Medulla oblongata (tissue), 1 donor: ENCODE data around the gene GRAMD4.

Experiments
- DNase-seq: peaks from one replicate; pipeline ENCODE4 v3.0.0-alpha.2; 2015; ENCODE audit errors: extremely low spot score

GRAMD4 gene

DNA sequence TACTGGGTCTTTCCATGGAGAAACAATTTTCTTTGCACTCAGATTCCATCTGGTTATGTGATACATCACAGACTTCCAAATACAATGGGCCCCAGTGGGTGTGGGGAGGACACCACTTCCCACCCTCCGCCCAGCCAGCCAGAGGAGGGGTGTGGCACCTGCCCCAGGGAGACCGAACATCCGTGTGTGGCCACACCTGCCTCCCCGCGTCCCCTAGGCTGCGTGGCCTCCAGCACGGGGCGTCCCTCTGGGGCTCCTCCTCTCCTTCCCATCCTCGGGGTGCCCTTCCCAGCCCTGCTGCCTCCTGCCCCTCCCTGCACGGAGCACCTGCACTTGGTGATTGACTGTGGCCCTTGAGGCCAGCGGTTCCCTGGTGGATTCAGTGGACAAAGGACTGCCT lies 68.8 kb downstream of the GRAMD4 start:
- DNase-seq: no peak

DNA sequence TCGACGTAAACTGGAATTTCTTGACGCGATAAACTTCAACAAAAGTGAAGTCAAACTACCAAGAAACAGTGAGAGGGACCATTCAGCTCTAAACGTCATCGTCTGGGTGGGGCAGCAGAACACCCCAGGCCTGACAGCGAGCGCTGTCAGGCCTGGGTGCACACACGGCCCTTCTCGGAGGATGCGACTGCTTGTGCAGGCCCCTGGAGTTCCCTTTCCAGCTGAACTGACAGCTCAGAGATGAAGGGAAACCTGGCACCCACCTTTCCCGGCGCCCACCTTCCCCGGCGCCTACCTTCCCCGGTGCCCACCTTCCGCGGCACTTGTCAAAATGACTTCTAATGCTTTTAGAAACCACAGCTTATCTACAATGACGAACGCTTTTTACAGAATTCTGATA lies 70.0 kb downstream of the GRAMD4 start:
- no peak for DNase-seq

DNA sequence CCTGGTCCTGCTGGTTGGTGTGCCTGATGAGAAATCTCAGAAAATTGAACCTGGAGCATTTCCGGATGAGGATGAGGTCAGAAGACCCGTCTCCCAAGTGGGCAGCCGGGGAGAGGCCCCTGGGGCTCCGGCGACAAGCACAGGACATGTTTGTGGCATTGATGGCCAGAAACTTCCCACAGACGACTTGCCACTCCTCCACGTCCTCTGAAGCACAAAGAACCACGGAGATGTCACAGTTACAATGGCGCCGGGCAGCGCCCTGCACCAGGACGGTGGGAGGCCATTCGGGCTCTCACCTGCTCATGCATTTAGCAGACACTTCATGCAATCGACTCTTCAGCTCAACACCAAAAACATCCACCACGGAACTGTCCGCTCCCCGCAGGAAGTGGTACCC lies 71.4 kb downstream of the GRAMD4 start:
- DNase-seq: no peak

DNA sequence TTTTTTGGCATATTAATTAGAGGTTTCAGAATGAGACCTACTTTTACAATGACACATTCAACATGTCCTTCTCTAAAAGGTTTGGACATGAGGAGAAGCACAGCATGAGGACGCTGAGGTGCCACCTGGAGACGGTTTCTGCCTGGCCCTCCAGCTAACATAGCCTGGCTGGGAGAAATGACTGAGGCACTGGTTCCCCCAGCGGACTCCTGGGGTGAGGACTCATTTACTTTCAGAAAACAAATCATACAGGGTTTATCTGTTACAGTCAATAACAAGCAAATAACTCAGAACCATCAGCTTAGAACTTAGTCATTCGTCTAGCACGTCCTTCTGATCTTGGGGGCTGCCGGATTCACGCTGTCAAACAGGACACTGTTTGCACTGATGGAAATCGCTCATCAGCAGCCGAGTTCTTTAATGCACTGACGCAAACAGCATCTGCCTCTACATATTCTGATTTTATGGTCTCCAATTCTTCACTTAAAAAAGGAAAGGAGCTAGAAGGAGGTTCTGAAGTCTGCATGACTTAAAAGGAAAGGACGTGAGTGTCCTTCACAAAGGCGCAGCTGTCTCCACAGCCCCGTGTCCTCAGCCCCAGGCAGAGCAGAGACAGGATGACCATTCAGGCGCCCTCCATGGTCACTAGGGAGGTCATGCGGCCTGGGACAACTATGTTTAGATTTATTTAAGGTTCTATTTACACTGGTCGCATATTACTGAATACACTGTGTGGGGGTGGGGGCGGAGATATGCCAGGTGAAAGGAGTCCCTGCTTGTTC lies 73.6 kb downstream of the GRAMD4 start:
- DNase-seq: no peak

DNA sequence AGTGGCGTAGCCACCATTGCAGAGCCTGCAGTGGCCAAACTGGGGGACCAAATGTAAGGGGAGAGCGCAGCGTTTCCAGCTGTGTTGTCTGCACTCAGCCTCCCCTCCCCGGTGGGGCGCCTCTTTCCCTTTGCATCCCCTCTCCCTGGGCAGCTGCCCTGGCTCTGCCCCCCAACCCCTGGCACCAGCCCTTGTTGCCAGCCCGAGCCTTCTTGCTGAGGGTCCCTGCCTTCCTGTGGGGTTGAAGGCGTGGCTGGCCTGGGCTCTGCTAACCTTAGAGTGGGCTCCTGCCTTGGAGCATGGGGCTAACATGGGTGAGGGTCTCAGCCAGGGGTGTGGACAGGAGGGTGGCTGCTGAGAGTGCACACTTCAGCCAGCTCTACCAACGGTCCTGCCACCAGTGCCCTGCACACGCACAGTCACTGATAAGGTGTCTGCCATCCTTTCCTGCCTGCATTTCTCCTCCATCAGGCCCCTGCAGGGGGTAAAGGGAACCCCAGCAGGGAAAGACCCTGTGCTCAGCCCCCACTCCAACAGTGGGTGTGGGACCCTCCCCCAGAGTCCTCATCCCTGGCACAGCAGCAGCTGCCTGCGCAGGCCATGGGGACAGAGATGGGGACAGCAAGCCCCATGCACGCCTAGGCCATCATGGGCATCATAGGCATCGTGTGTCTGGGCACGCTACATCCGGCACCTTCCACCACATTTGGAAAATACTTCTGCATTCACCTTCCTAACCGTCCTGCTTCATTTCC lies 74.4 kb downstream of the GRAMD4 start:
- no peak for DNase-seq

DNA sequence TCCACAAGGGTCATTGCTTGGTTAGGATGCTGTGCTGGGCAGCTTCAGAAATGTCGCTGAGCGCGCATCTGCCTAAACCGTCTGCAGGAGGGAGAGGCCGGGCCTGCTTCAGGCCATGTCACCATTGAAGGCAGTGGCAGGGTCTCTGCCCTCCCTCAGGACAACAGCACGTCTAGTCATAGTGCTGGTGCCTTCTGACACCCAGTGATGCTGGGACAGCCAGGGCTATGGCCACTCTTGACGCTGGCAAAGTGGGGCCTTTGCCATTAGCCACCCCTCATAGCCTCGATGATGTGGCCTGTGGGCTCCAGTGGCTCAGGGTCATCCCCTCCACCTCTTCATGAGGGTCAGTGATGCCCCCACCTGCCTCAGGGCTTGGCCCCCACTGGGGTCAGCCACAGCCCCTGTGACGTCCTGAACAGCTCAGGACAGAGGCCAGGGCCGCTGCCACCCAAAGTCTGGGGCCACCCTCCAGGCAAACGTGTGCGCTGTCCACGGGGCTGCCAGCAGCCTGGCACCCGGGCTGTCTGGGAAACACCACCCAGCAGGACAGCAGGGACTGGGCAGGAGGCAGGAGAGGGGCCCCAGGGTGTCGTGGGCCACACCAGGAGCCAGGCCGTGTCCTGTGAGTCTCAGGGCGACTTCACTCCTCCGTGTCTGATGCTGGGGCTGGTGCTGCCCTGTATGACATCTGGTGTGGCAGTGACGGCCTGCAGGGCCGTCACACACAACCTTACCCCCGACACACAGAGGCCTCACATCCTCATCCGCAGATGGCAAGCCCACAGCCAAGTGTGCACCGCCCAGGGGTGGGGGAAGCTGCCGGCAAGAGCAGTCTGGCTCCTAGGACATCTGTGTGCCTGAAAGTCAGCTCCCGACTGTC lies 75.4 kb downstream of the GRAMD4 start:
- no peak for DNase-seq

DNA sequence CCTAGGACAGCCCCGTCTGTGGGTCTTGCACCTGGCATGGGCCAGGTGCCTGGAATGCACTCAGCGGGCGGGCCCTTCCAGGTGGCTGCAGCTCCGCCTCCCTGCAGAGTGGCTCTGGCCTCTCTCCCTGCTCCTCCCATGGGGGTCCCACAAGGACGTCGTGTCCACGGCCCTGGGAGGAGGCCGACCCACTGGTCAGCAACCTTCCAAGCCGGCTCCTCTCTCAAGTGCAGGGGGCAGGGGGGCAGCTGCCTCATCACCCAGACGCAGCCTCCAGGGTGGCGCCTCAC lies 76.0 kb downstream of the GRAMD4 start:
- no peak for DNase-seq

DNA sequence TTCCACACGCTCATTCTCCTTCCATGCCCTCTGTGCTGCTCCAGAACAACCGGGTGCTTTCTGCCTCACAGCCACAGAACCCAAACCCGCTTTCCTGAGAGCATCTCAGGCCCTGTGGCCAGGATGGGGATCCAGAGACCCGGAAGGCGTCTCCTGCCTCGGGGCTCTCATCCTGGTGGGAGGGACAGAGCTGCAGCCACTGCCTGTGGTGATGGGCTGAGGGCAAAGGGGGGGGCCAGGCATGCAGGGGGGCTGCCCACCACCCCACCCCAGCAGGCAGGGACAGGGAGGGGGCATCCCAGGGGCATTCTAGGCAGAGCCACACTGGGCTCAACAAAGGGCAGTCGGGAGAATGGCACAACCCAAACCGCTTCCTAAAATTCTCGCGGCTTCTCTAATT lies 76.4 kb downstream of the GRAMD4 start:
- DNase-seq: no peak

DNA sequence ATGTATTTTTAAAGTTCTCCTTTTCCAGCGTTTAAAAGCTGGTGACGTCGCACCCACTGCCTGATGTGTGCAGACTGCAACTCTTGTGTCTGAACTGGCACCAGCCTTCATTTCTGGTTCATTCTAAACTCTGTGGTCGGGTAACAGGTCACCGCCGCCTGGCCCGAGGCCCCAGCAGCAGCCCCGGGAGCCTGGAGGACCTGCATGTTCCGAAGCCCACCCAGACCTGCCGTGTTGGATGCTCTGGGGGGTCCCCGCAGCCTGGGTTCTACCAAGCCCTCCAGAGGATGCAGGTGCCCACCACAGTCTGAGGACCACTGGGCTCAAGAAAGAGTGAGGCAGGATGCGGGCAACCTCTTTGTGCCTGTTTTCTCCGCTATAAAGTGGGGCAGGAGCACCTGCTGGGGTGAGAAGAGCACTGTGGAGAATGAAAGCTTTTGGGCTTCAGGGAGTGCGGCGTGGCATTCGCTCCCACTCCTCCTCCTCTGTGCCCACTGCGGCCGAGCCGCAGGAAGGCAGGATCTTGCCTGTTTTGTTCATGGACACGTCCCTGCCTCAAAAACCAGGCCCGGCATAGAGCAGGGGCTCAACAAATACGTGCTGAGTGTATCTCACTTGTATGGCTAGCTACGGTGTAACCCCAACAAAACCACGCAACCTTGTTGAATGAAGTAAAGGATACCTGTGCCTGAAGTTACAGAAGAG lies 77.8 kb downstream of the GRAMD4 start:
- no peak for DNase-seq

DNA sequence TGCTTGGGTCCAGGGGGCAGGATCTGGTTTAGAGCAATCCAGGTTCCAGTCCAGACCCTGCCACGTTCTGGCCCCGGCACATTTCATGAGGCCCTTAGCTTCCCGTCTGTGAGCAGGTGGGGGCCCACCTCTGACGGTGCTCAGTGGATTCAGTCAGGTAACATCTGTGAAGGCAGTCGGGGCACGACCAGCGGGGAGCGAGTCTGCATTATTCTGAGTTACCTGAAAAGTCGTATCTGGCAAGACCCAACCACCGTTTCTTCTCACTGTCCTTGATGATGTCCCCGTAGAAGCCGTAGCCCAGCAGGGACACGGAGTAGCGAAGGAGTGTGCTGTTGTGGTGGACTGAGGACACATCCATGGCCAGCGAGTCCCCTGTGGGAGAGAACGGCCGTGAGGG lies 78.9 kb downstream of the GRAMD4 start:
- DNase-seq: no peak

DNA sequence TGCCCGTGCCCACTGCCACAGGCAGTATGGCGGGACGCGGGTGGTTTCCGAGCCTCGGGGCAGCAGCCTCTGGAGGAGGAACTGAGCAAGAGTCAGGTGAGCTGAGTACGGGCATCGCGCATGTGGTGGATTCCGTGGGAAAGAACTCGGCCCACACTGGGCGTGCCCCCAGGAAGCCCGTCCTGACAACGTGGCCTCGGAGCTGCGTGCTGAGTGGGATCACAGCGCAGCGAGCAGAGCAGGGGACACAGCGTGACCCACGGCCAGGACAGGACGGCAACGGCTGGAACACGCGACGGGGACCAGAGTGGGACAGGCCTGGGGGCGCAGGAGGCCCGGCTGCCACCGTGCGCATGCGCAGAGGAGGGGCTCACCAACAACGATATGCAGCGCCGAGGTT lies 81.1 kb downstream of the GRAMD4 start:
- no peak for DNase-seq

DNA sequence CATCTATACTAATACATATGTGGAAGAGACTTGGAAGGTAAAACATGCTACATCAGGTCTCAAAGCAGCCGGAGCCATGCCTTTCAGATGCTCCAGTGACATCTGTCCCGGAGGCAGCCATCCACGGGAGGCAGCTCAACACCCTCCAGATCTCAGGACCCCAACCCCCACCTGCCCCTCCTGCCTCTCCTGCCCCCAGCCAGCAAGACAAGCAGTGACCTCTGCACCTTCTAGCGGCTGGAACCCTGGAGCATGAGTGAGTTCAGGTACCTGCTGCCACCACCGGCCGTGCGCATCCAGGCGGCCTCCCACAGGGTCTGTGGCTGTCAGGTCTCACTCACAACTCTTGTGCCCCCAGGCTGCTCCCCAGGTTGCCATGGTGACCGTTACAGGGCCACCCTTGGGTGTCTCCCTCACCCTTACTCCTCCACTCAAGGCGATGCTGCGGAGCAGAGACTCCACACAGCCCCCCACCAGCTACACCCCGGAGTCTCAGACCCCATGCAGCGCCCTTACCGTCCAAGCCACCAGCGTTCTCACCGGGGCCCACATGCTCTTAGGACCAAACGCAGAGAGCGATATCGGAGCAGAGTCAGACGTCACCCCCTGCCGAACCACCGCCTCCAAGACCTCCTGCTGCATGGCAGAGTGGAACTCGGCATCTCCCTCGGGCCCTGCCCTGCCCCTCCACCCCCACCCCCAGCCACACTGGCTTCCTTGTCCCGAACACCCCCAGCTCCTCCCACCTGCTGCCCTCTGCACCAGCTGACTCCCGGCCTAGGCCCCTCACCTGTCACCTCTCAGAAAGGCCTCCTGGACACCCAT lies 83.2 kb downstream of the GRAMD4 start:
- DNase-seq: no peak

DNA sequence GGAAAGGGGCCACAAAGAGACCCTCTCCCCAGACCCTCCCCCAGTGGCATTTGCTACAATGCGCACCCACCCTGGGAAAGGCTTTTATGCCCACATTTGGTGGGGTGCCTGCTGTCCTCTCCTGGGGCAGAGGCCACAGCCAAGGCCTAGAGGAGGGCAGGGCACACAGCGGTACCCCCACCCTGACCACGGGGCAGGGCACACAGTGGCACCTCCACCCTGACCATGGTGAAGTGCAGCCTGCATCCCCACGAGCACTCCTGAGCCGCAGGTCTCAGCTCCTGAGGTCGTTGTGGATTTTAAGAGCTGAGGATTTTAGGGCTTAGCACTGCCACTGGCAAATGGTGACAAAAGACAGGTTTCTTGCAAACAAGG lies 83.8 kb downstream of the GRAMD4 start:
- DNase-seq: no peak

DNA sequence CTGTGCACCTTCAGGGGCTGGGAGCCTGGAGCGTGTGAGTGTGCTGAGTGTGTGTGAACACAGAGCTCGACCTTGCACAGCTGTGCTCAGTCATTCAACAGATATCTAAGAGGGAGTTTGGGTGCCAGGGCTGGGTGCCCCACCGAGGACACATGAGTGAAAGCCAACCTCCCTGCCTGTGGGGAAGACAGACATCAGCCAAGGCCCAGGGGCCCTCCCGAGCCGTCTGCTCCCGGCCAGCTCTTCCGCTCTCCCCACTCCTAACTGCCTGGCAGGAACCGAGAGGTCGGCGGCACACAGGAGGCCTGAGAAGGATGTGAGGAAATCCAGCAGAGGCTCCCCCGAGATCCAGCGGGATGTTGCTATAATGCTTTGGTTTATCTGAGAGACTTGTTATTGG lies 85.9 kb downstream of the GRAMD4 start:
- DNase-seq: no peak

DNA sequence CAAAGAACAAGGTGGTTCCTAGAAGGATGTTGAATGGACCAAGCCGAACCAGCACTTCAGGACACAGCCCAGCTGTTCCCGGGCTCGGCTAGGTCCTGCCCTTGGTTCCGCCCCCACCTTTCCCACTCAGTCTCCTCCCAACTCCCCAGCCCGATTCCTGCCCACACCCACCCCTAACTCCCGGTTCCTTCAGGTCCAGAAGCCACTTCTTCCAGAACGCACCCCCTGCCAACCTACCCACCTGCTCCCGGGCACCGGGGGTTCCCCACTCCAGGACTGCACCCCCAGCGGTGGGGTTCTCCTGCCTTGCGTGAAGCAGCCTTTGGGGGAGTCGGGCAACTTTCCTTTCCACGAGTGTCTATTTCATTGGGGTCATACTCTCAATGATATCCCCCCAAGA lies 87.1 kb downstream of the GRAMD4 start:
- no peak for DNase-seq

DNA sequence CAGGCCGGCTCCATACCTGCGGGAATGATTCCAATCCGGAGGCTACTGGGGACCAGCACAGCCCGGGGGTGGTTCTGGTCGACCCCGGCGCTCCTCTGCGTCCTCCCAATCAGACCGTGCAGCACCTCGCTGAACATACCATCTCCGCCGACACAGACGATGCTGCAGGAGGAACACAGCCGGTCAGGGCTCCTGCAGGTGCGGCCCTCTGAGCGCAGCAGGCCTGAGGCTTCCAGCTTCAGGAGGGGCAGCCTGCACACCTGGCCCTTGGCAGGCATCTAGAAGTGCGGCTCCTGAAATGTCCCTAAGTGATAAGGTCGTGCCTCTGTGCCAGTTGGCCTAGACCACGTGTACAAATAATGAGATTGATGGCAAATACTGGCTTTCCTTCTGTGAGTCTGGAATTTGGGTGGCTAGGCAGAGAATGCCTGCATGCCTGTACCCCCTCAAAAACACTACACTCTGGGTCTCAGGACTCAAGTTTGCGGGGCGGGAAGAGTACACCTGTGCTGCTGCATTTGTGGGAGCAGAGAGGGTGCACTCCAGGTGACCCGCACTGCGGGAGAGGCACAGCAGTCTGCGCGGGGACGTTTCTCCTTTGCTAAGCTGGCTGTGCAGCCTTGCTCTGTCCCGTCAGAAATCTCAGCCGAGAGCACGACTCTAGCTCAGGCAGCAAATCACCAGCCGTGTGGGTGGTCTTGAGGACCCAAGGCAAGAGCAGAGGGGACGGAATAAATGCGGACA lies 87.8 kb downstream of the GRAMD4 start:
- no peak for DNase-seq

DNA sequence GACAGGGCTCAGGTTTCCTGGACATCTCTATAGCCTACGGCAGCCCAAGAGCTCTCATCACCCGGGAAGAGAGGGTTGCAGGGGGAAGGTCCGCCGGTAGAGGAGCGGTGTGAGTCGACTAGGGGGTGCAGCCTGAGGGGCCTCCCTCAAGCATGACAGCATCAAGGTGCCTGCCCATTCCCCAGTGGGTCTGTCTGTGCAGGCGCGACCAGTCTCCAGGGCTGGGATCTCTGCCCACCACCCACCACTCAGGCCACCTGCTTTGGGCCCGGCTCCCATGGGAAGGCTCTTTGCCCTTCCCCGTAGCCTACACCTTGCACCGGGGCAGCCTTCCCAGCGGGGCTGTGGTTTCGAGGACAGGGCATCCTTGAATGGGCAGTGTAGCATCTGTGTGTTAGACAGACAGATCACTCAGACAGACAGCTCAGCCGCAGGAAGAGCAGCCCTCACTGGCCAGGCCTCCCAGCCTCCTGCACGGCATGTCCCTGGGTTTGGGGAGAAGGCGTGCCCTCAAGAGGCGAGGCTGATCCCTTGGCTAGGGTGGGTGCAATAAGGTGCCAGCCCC lies 88.7 kb downstream of the GRAMD4 start:
- no peak for DNase-seq

DNA sequence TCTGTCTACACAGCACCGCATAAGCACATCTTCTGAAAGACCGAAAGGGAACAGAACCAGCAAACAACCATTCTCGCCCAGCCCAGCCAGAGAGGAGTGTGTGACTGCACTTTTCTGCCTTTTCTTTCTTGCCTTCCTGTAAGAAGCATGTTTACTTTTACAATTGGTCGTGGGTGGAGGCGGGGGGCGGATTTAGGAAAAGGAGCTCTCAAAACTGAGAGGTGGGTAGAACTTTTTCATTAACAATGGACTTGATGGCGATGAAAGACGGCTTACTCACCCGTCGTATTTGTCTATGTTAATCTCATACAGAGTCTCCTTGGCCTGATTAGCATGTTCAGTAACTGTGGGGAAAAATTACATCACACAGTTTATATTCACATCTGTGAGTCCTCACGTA lies 90.6 kb downstream of the GRAMD4 start:
- no peak for DNase-seq

DNA sequence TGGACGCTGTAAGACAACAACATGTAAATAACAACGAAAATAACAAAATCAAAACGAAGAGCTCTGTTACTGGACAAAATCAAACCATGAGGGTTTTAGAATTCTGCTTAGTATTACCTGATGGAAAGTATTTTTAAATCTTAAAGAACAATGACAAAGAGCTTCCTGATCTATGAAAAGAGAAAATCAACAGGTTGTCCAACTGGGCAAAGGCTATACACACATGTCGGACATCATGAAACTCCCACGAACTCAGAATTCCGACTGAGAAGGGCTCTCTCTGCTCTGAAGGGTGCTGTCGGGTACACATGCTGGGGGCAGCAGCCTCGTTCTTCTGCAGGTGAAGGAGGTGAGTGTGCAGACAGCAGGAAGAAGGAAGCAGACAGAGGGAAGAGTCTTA lies 92.1 kb downstream of the GRAMD4 start:
- DNase-seq: no peak

DNA sequence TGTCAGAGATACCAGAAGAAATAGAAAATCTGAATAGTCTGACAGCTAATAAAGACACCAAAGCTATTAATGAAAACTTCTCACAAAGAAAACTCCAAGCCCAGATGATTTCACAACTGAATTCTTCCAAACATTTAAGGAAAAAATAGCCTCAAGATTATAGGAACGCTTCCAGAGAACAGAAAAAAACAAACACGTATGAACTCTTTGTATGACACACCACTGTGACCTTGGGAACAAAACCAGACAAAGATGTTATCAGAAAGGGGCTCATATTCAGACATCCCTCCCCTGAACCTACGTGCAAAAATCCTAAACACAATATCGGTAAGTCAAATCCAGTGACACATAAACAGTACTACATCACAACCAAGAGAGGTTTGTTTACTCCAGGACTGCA lies 94.4 kb downstream of the GRAMD4 start:
- no peak for DNase-seq
